Activated CD4-positive, alpha-beta T cell treated with anti-CD3 and anti-CD28 coated beads, Interleukin-2, Interleukin-6, amounts not matched to agents 100 ng/mL and 50 ng/mL, durations not matched to agents 16 hours and 8 hours (primary cell): Measurements from ENCODE around the gene PRRG4.
"Not testable (repeated sequence)": the region's sequence is repeated elsewhere in the genome, so short reads cannot be mapped to it uniquely, and the experiment has no call there.

ENCODE experiments used
- DNase-seq: peaks from one replicate; pipeline ENCODE4 v3.0.0-alpha.2; 2020

PRRG4 gene

GRCh38 chr11:32831221-32831620 is 1.5 kb downstream of the PRRG4 start:
- no peak for DNase-seq

- no peak for DNase-seq
These were observed 4.2 kb downstream of the PRRG4 start for GRCh38 chr11:32833921-32834320.

GRCh38 chr11:32836946-32837345 is 7.2 kb downstream of the PRRG4 start:
- DNase-seq, result no peak

DNA sequence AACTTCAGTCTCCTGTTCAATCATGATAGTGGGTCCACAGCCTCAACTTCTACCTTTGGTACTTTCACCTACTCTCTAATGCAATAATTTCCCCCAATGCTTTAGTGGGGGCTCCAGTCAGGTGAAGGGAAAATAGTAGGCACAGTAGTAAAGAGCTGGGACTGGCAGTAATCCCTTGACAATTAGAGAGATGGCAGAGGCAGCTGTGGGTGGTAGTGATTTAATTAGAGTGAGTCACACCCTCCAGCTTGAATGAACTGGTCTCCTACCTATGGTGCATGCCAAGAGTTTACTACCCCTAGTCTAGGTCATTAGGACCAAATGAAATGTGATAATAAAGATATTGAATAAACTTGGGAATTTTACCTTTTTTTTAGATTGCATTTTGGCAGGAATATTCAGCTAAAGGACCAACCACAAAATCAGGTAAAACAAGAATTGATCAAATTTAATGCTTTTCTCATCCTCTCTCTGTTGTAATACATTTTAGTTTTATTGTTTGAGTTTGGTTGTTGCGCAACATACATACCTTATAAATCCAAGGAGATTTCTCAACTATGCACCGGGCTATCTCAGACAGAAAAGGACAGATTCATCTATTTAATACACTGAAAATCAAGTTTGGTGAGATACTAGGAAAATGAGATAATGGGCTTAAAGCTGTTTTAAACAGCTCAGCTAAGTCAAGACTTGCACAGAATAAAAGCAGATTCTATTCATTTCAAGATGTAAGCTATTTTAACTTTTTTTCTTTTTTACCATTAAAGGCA is 9.0 kb downstream of the PRRG4 start:
- DNase-seq, result no peak

- DNase-seq, result no peak
These were observed 9.6 kb downstream of the PRRG4 start for GRCh38 chr11:32839308-32839707.

DNA sequence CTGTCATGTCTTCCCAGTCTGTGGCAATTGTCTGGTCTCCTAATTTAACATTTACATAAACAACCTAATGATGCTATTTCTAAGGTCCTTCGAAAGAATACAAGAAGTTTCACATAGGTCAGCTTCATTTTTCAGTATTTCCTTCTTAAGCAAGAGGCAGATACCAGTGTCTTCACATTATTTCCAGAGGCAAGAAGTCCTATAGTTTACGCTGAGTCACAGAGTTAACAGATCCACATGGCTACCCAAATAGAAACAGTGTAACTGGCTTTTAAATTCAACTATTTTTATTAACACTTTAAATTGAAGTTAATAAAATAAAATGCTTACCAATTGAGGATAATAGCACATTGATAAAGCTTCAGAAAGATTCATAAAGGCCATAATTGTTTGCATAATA is 10.9 kb downstream of the PRRG4 start:
- no peak for DNase-seq

DNA sequence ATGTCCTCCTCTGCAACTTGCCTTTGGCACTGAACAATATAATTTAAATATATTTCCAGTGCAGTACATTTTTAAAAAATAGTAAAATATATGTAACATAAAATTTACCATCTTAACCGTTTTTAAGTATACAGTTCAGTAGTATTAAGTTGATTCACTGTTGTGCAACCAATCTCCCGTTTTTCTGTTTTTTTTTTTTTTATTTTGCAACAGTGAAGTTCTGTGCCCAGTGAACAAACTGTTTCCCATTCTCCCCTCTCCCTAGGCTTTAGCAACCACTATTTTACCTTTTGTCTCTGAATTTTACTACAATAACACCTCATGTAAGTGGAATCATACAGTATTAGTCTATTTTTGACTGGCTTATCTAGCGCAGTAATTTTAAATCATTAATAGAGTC is 13.8 kb downstream of the PRRG4 start:
- DNase-seq, result no peak

GRCh38 chr11:32847511-32847910 is 17.8 kb downstream of the PRRG4 start:
- DNase-seq, result no peak

DNA sequence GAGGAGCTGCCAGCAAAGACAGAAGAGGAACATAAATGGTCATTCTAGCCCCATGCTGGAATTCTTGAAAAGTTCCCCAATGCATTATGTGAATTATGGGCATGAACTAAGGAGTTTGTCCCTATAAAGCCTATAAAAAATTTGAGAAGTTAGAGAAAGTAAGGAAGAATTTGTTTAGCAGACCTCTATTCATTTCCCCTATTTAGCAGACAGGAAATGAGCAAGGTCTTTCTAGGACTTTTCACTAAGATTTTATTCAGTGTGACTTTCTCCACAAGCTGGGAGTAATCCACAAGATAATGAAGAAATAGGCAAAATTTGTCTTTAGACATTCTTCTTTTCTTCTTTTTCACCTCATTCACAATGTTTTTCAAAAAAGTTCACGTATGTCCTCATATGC is 20.0 kb downstream of the PRRG4 start:
- DNase-seq, result no peak

- DNase-seq, result no peak
These were observed 21.5 kb downstream of the PRRG4 start for GRCh38 chr11:32851251-32851650.

DNA sequence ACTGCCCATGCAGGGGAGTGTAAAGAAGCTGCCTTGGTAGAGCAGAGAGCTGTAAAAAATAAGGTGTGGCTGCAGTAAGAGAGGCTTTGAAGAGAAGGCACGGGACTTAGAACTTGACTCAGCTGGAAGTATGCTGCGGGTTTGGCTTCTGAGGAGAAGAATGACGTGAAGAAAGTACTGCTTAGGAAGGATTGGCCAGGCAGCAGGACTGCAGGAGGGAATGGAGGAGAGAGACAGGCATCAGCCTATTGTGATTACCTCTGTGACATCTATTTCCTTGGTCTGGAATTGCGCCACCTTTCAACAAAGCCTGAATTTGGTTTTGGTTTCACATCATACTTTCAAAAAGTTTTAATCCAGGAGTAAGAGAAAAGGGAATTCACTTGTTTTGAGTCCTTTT is 22.5 kb downstream of the PRRG4 start:
- DNase-seq, result no peak

- DNase-seq, result no peak
These were observed 25.9 kb downstream of the PRRG4 start for GRCh38 chr11:32855601-32856000.

- DNase-seq, result no peak
These were observed 29.0 kb downstream of the PRRG4 start for GRCh38 chr11:32858731-32859130.

GRCh38 chr11:32861850-32862577 is 32.3 kb downstream of the PRRG4 start:
- no peak for DNase-seq

DNA sequence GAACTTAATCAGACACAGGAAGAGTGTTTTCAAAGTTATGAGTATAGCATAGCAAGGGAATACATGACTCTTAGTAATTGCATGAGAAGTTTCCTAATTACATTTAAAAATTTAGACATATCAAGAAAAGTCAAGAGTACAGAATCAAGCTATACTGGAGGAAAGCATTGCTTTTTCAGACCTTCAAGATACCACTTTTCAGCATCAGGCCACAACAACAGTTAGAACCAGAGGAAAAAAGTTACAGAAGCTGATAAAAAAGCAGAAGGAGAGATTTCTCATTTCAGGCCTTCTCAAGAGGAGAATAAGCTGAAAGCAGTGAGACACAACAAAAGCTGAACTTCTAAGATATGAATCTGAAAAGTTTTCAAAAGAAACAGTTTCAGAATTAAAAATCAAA is 34.8 kb downstream of the PRRG4 start:
- peak; percentile 8 for DNase-seq

- DNase-seq, result not testable (repeated sequence)
These were observed 39.0 kb downstream of the PRRG4 start for GRCh38 chr11:32868752-32869151.

DNA sequence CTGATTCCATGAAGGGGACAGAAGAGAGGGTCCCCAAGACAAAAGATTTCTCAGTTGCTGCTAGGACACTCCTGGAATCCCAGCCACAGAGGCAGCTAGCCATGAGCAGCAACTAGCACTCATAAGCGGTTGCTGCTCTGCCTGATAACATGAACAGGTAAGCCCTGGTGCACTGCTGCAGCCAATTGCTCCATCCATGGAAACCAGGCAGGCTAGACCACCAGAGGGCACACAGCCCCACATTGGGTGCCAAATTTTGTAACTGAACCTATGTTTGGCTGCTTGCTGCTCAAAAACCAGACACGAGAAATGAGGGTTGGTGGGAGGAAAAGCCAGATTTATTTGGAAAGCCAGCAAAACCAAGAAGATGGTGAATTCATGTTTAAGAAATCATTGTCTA is 40.9 kb downstream of the PRRG4 start:
- DNase-seq, result peak; percentile 26

DNA sequence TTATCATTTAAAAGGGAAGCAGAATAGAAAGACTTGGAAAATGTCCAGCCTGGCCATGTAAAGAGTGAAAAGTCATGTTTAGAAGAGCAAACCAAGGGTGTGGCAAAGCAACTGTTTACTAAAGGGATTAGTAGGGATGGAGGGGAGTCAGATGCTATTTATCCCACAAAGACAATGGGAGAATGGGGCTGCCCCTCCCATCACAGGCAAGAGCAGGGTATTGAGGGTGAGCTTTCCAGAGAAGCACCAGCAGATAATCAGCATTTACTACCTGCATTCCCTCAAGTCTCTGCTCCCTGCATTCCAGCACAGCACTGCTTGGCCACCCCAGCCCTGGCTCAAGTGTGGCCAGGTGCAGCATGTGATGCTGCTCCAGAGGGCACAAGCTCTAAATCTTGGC is 44.4 kb downstream of the PRRG4 start:
- no peak for DNase-seq

- DNase-seq, result no peak
These were observed 51.6 kb downstream of the PRRG4 start for GRCh38 chr11:32881286-32881685.

GRCh38 chr11:32883421-32883820 is 53.7 kb downstream of the PRRG4 start:
- DNase-seq, result no peak

- DNase-seq, result no peak
These were observed 54.3 kb downstream of the PRRG4 start for GRCh38 chr11:32884023-32884422.

- DNase-seq, result peak; percentile 8
These were observed 55.1 kb downstream of the PRRG4 start for GRCh38 chr11:32884770-32885384.

GRCh38 chr11:32885556-32885955 is 55.8 kb downstream of the PRRG4 start:
- no peak for DNase-seq

GRCh38 chr11:32886180-32886579 is 56.5 kb downstream of the PRRG4 start:
- no peak for DNase-seq
